Heart left ventricle (tissue), 16 donors: ENCODE data around the gene SETBP1. TPM values are rescaled to one million over a fixed set of nuclear protein-coding genes. Genes with fewer than 3 reads are reported as not detected.
A peak's percentile ranks its signal among the peaks of the same experiment; 100 is the strongest.

Experiments
- ATAC-seq, 4 donors: fragments of 200-7000 bp; cut with Tn5 transposase; one replicate each; pipeline ENCODE4 v1.9.1; 2020 to 2022; ENCODE audit warnings: moderate library complexity in 4 of 4, mild to moderate bottlenecking in 3 of 4, moderate number of reproducible peaks in 1 of 4
- DNase-seq, 5 donors: peaks; one replicate each; pipeline ENCODE4 v3.0.0-alpha.2; 2020
- H3K27ac ChIP-seq, 12 donors: fragments of 200-600 bp; sonication (generic) in 4 of 12; one replicate each; pipeline versions ENCODE4 v1.5.0 to v1.8.0; 2016 to 2022; ENCODE audit warnings: mild to moderate bottlenecking in 2 of 12
- H3K27me3 ChIP-seq, 9 donors: fragments of 200-600 bp; sonication (generic) in 2 of 9; one replicate each; pipeline versions ENCODE4 v1.5.1 to v1.8.0; 2016 to 2022; ENCODE audit warnings: mild to moderate bottlenecking in 3 of 9
- H3K36me3 ChIP-seq, 9 donors: fragments of 200-600 bp; sonication (generic) in 2 of 9; one replicate each; pipeline versions ENCODE4 v1.5.0 to v1.8.0; 2018 to 2022; ENCODE audit warnings: mild to moderate bottlenecking in 2 of 9
- H3K4me1 ChIP-seq, 12 donors: fragments of 200-600 bp; sonication (generic) in 4 of 12; one replicate each; pipeline versions ENCODE4 v1.5.0 to v1.8.0; 2016 to 2022; ENCODE audit warnings: mild to moderate bottlenecking in 3 of 12
- H3K4me3 ChIP-seq, 12 donors: fragments of 200-600 bp; sonication (generic) in 4 of 12; one replicate each; pipeline versions ENCODE4 v1.5.0 to v1.8.0; 2017 to 2022; ENCODE audit warnings: mild to moderate bottlenecking in 9 of 12, moderate library complexity in 4 of 12
- H3K9me3 ChIP-seq, 12 donors: fragments of 200-600 bp; sonication (generic) in 4 of 12; one replicate each; pipeline versions ENCODE4 v1.5.0 to v1.8.0; 2016 to 2022; ENCODE audit warnings: mild to moderate bottlenecking in 1 of 12
- CTCF ChIP-seq, 12 donors: fragments of 200-600 bp; sonication (generic) in 4 of 12; IDR thresholded peaks; one replicate each; pipeline versions ENCODE4 v1.5.0 to v1.8.0; 2018 to 2022; ENCODE audit warnings: antibody characterized with exemption in 12 of 12, mild to moderate bottlenecking in 5 of 12
- POLR2A ChIP-seq, 2 donors: fragments of 450-650 bp; IDR thresholded peaks; one replicate each; pipeline ENCODE4 v1.6.1; 2017; ENCODE audit warnings: antibody characterized with exemption in 2 of 2, mild to moderate bottlenecking in 2 of 2, moderate library complexity in 2 of 2
- WGBS, 4 donors: extraction: QIAGEN DNeasy Blood & Tissue Kit in 2 of 4; methylation state at CpG; one replicate each; pipeline versions ENCODE4 v1.1.5 to v1.1.7; 2013 to 2018; 5-methylcytosine and 5-hydroxymethylcytosine counted together
- intact Hi-C, 10 donors: fragments of 100-400 bp; cut with DNase I; formaldehyde crosslinking; loops; one replicate each; pipeline versions ENCODE4 v1.11.1 to v1.14.2; 2022
- polyA plus RNA-seq, 2 donors: library from polyadenylated mRNA; stranded (reverse); fragments of 200-250 nt; gene quantifications; one replicate each; pipeline ENCODE4 v1.2.3, GENCODE V29; 2013
- total RNA-seq, 9 donors: library from RNA; depleted of rRNA in 2 of 9; stranded (reverse); fragments of >200 nt in 2 of 9; fragmentation: NEBNext Ultra II Directional in 3 of 9; extraction: Animal tissue kit (Norgen Biotek cat#: 25700) in 3 of 9; gene quantifications; one replicate each; pipeline versions ENCODE4 v1.1.0 to v1.2.4, GENCODE V29; 2016 to 2023
- donor health status: ischemic (EF 13 %, LVEDD 7.1; RV severe dilation, severe dysfunction).
- donor health status: healthy with polysubstance abuse.
- donor health status: DM: no; HTN: yes; CAD: no.
- donor health status: DM: no; HTN: no; CAD: no.
- donor health status: ischemic (EF 25% LVEDD 6.9; RV normal size, moderate dysfunction).
- donor health status: ischemic (EF 25% LVEDD 5.7; RV mildly dilated, moderate dysfunction).
- donor health status: healthy.
- donor health status: DM: yes; HTN: yes; CAD: no.
- donor health status: ischemic (EF 35%, LVEDD 5.7; RV mildly dilated, moderate dysfunction).
- donor health status: nonischemic (EF 11% LVEDD 7.7; RV severe dilation, severe dysfunction).
- donor health status: DM: yes; HTN: yes; CAD: no.
- donor health status: PGD.
- donor health status: ischemic (EF 29% LVEDD 5.4; RV normal size, mild dysfunction).
- donor health status: nonischemic (EF 23%, LVEDD 6.1; RV moderate dilation, normal function).

SETBP1 gene
- total and polyA plus RNA-seq, 11 donors = 1.2 to 10.6 (median 5.5) TPM

DNA sequence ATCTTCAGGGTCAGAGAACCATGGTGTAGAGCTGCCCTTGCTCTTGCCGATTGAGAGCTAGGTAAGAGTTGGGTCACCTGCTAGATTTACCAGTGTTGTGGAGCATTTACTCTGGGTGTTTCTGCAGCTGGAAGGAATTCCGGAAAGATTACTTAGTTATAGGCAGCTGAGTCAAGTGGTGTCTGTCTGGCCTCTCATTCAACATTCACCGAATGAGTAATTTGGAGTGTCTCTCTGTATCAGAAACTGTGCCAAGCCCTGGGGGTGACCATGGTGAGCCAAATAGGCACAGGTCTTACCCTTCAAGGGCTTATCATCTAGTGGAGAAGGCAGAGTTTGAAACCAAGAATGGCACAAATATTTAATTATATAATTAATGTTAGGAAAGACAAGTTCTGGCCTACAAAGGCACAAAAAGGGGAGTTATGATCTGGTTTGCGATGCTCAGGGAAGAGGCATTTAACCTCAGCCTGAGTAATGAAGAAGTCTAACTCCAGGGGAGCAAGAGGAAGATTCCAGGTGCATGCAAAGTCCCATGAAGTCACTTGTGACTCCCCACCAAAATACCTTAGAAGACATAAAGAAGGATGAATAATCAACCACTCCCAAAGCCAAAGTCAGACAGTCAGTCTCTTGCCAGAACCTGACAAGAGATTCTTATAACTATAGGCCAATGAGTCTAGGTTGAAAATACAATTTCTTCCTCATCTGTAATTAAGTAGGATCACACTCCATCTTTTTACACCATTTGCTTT lies 12.5 kb downstream of the SETBP1 start:
- H3K4me1 ChIP-seq = peaks cover 0 to 23% (median 13%) of the 10 kb centered on the region in 12 donors
- ATAC-seq = no peak
- WGBS, 4 donors = 93 to 98% (median 96%) methylated on average over 4 of the region's 4 CpGs
- TF ChIP-seq CTCF (IDR thresholded peaks at IDR 0.05) (no peak), POLR2A (IDR thresholded peaks at IDR 0.05) (no peak)
- intact Hi-C loops = no loop called here
- no peaks in the 10 kb centered on the region for H3K9me3 ChIP-seq
- H3K36me3 ChIP-seq = no peaks in the 10 kb centered on the region
- no peak for DNase-seq
- no peak overlapping the region for H3K4me3 ChIP-seq
- no peak overlapping the region for H3K27ac ChIP-seq
- peaks cover 0 to 3% (median 0%) of the 10 kb centered on the region in 9 donors for H3K27me3 ChIP-seq

GRCh38 chr18:44695503-44695902 lies 14.8 kb downstream of the SETBP1 start:
- TF ChIP-seq CTCF (IDR thresholded peaks at IDR 0.05) (no peak), POLR2A (IDR thresholded peaks at IDR 0.05) (no peak)
- intact Hi-C loops = no loop called here
- DNase-seq (no peak), ATAC-seq (no peak)
- H3K9me3 ChIP-seq = no peaks in the 10 kb centered on the region
- peaks cover 0 to 38% (median 19%) of the 10 kb centered on the region in 12 donors for H3K4me1 ChIP-seq
- H3K36me3 ChIP-seq = no peaks in the 10 kb centered on the region
- H3K27ac ChIP-seq = peak overlapping the region in 1 of 12 donors; percentile 79
- WGBS, 4 donors = 85 to 88% (median 86%) methylated on average over 4 of the region's 4 CpGs
- peaks cover 0 to 3% (median 0%) of the 10 kb centered on the region in 9 donors for H3K27me3 ChIP-seq
- no peak overlapping the region for H3K4me3 ChIP-seq

DNA sequence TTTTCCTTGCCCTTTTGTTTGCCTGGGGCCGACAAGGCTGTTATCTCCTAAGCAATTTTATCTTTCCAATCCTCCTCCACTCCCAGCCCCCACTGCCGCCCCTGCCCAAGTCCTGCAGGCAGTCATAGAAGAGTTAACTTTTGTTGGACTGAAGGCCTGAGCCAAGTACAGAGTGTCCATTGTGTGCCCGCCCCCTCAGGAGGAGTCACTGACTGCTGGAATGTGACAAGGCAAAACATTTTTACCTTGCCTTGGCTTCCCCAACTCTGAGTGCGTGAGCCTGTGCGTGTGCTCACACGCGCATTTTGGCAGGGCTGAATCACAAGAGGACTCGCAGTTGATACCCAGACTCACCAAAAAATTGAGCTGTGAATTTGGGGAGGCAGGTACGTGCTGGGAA lies 16.2 kb downstream of the SETBP1 start:
- intact Hi-C loops = no loop called here

More for the DNA sequence above, 16.2 kb downstream of the SETBP1 start:
- Histone ChIP-seq H3K27ac (peak overlapping the region in 3 of 12 donors; percentile 11 to 79 (median 16)), H3K36me3 (peaks cover 0 to 4% (median 0%) of the 10 kb centered on the region in 9 donors), H3K4me3 (peak overlapping the region in 5 of 12 donors; percentile 1 to 21 (median 8)), H3K27me3 (no peaks in the 10 kb centered on the region), H3K9me3 (no peaks in the 10 kb centered on the region), H3K4me1 (peaks cover 0 to 50% (median 24%) of the 10 kb centered on the region in 12 donors)
- TF ChIP-seq CTCF (IDR thresholded peaks at IDR 0.05) = no peak
- no peak for TF ChIP-seq POLR2A (IDR thresholded peaks at IDR 0.05)
- DNase-seq (peak in 2 of 5 donors; percentile 31 to 63), ATAC-seq (peak; percentile 74 to 78 (median 77))
- WGBS, 4 donors = 37 to 65% (median 43%) methylated on average over 9 of the region's 9 CpGs
